HepG2 (cell line): Measurements from ENCODE around the gene GRK6. TPM values are rescaled to one million over a fixed set of nuclear protein-coding genes. Genes with fewer than 3 reads are reported as not detected.

Experiments
- MED1 ChIP-seq: sonication (generic); formaldehyde crosslinking; IDR thresholded peaks from 2 replicates; pipeline ENCODE4 v1.4.0; 2020; ENCODE audit warnings: missing genetic modification reagents
- MYC ChIP-seq: sonication (generic); formaldehyde crosslinking; IDR thresholded peaks from 2 replicates; pipeline ENCODE4 v1.9.0; 2021; ENCODE audit warnings: missing genetic modification reagents, borderline replicate concordance
- NR2C2 ChIP-seq: sonication (generic); formaldehyde crosslinking; IDR thresholded peaks from 2 replicates; pipeline ENCODE4 v1.4.0; 2020; ENCODE audit warnings: missing genetic modification reagents, mild to moderate bottlenecking, moderate library complexity, borderline replicate concordance
- NR2F2 ChIP-seq: IDR thresholded peaks from 2 replicates; pipeline ENCODE4 v1.6.1; 2012; ENCODE audit warnings: low read depth, inconsistent platforms, borderline replicate concordance
- PRDM10 ChIP-seq: sonication (generic); formaldehyde crosslinking; IDR thresholded peaks from 2 replicates; pipeline ENCODE4 v1.4.0; 2020; ENCODE audit warnings: low read depth, missing genetic modification reagents
- RBFOX2 ChIP-seq: fragments of 200-400 bp; formaldehyde crosslinking; IDR thresholded peaks from 2 replicates; pipeline ENCODE4 v1.6.1; 2017; ENCODE audit warnings: low read depth, mild to moderate bottlenecking, low read length
- RFX1 ChIP-seq: fragments of 450-650 bp; IDR thresholded peaks from 2 replicates; pipeline ENCODE4 v1.6.1; 2017
- ZNF124 ChIP-seq: sonication (generic); formaldehyde crosslinking; IDR thresholded peaks from 2 replicates; pipeline ENCODE4 v1.4.0; 2020; ENCODE audit warnings: missing genetic modification reagents
- ZNF414 ChIP-seq: sonication (generic); formaldehyde crosslinking; IDR thresholded peaks from 2 replicates; pipeline ENCODE4 v1.5.0; 2020; ENCODE audit warnings: missing genetic modification reagents
- ZNF574 ChIP-seq: sonication (generic); formaldehyde crosslinking; IDR thresholded peaks from 2 replicates; pipeline ENCODE4 v1.4.0; 2020; ENCODE audit warnings: missing genetic modification reagents
- ZNF788 ChIP-seq: sonication (generic); formaldehyde crosslinking; IDR thresholded peaks from 2 replicates; pipeline ENCODE4 v1.5.0; 2020; ENCODE audit warnings: mild to moderate bottlenecking, missing genetic modification reagents, borderline replicate concordance
- polyA plus RNA-seq, 8 experiments: library from polyadenylated mRNA; depleted of rRNA in 3 of 8; stranded (reverse) in 7 of 8; unstranded in 1 of 8; fragments of >200 nt; fragmentation: Illumina TruSeq in 4 of 8; extraction: Trizol in 4 of 8; gene quantifications; 2 replicates each; pipeline versions ENCODE4 v1.2.1 to v1.2.3, GENCODE V29; 2011 to 2016; ENCODE audit warnings: low read depth in 4 of 8, missing spikeins in 1 of 8, mixed read lengths in 1 of 8; ENCODE audit not compliant: insufficient read depth in 1 of 8
- total RNA-seq, 5 experiments: library from RNA; depleted of rRNA; stranded (reverse); fragments of >200 nt; fragmentation: Illumina TruSeq; extraction: Trizol; gene quantifications; 2 replicates each; pipeline ENCODE4 v1.2.3, GENCODE V29; 2016; ENCODE audit warnings: low read depth in 1 of 5
- TF ChIP-seq, protein P1 (sequence below): sonication (generic); formaldehyde crosslinking; IDR thresholded peaks from 2 replicates; pipeline ENCODE4 v1.4.0; 2020; ENCODE audit warnings: missing genetic modification reagents
- TF ChIP-seq, protein P2 (sequence below): sonication (generic); formaldehyde crosslinking; IDR thresholded peaks from 2 replicates; pipeline ENCODE4 v1.5.0; 2020; ENCODE audit warnings: missing genetic modification reagents, mild to moderate bottlenecking, borderline replicate concordance
- TF ChIP-seq, protein P3 (sequence below): sonication (generic); formaldehyde crosslinking; IDR thresholded peaks from 2 replicates; pipeline ENCODE4 v1.8.0; 2022; ENCODE audit warnings: mild to moderate bottlenecking, missing genetic modification reagents, moderate library complexity
- TF ChIP-seq, protein P4 (sequence below): sonication (generic); formaldehyde crosslinking; IDR thresholded peaks from 2 replicates; pipeline ENCODE4 v1.8.0; 2022; ENCODE audit warnings: missing genetic modification reagents, low read depth, mild to moderate bottlenecking, borderline replicate concordance

Gene GRK6
- total and polyA plus RNA-seq, 2 of the 13 experiments (the other 11 are each of a cell fraction or from before 2014, with no cell fraction given), result 13.2 to 19.9 TPM

DNA sequence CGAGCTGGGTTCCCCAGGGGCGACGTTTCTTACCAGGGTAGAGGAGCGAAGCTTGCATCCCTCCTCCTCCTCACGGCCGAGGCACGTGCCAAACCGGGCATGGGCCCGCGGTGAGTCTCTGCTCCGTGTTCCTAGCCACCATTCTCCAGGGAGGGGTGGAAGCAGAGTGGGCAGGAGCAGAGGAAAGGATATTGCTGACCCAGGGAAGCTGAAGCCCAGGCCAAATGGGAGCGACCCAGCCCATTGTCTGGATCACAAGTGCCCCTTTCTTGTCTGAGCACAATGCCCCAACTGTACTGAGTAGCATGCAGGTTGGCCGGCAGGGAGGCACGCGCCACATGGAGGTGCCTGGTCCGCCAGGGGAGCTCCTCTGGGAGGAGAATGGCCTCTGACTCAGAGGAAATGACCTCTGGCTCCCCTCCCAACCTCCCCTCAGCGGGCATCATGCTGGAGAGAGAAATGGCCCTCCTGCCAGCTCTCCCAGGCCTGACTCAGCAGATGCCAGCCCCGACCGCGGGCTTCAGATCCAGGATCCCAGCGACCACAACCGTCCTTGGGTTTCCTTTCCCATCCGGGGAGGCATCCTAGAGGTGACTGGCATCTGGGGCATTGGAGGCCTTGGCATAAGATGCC is 21.3 kb downstream of the GRK6 start (continued):
- TF ChIP-seq NR2C2 (CRISPR knock-in tag) (peak; percentile 80), NR2F2 (peak; percentile 54; the same call in 1 of the 2 replicates), PRDM10 (CRISPR knock-in tag) (peak; percentile 57; the same call in 1 of the 2 replicates), ZNF124 (CRISPR knock-in tag) (no peak), ZNF574 (peak; percentile 50), RBFOX2 (no peak; the same call in 1 of the 2 replicates), ZNF788 (CRISPR knock-in tag) (peak; percentile 40; the same call in 1 of the 2 replicates), RFX1 (no peak), MYC (peak; percentile 84), MED1 (peak; percentile 27; the same call in 1 of the 2 replicates), ZNF414 (CRISPR knock-in tag) (0 out of 2 replicates have a peak, but pooled peaks have one; percentile 21)
- TF ChIP-seq, protein P1, sequence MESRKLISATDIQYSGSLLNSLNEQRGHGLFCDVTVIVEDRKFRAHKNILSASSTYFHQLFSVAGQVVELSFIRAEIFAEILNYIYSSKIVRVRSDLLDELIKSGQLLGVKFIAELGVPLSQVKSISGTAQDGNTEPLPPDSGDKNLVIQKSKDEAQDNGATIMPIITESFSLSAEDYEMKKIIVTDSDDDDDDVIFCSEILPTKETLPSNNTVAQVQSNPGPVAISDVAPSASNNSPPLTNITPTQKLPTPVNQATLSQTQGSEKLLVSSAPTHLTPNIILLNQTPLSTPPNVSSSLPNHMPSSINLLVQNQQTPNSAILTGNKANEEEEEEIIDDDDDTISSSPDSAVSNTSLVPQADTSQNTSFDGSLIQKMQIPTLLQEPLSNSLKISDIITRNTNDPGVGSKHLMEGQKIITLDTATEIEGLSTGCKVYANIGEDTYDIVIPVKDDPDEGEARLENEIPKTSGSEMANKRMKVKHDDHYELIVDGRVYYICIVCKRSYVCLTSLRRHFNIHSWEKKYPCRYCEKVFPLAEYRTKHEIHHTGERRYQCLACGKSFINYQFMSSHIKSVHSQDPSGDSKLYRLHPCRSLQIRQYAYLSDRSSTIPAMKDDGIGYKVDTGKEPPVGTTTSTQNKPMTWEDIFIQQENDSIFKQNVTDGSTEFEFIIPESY (CRISPR knock-in tag), result peak; percentile 64
- TF ChIP-seq, protein P2, sequence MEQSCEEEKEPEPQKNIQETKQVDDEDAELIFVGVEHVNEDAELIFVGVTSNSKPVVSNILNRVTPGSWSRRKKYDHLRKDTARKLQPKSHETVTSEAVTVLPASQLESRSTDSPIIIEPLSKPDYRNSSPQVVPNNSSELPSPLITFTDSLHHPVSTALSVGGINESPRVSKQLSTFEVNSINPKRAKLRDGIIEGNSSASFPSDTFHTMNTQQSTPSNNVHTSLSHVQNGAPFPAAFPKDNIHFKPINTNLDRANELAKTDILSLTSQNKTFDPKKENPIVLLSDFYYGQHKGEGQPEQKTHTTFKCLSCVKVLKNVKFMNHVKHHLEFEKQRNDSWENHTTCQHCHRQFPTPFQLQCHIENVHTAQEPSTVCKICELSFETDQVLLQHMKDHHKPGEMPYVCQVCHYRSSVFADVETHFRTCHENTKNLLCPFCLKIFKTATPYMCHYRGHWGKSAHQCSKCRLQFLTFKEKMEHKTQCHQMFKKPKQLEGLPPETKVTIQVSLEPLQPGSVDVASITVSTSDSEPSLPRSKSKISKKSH, result peak; percentile 58; the same call in 1 of the 2 replicates
- TF ChIP-seq, protein P3, sequence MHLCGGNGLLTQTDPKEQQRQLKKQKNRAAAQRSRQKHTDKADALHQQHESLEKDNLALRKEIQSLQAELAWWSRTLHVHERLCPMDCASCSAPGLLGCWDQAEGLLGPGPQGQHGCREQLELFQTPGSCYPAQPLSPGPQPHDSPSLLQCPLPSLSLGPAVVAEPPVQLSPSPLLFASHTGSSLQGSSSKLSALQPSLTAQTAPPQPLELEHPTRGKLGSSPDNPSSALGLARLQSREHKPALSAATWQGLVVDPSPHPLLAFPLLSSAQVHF (CRISPR knock-in tag), result 0 out of 2 replicates have a peak, but pooled peaks have one; percentile 26
- TF ChIP-seq, protein P4, sequence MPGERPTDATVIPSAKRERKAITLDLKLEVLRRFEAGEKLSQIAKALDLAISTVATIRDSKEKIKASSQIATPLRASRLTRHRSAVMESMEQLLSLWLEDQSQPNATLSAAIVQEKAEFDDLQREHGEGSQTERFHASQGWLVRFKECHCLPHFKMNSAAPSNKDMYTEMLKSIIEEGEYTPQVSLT (CRISPR knock-in tag), result no peak
